Osteoblast (primary cell): ENCODE data around the gene CHRM1. TPM values are rescaled to one million over a fixed set of nuclear protein-coding genes. Genes with fewer than 3 reads are reported as not detected.

ENCODE experiments used
- DNase-seq: peaks from one replicate; pipeline ENCODE4 v3.0.0; 2011; ENCODE audit warnings: low spot score, mixed read lengths; ENCODE audit not compliant: insufficient read length; ENCODE audit errors: missing footprints
- H2AFZ ChIP-seq: 2 replicates; pipeline ENCODE4 v1.6.0; 2011; ENCODE audit warnings: mild to moderate bottlenecking, low read length
- H3K27ac ChIP-seq: 2 replicates; pipeline ENCODE4 v1.5.1; 2011; ENCODE audit warnings: mild to moderate bottlenecking, low read depth, low read length, moderate library complexity
- H3K27me3 ChIP-seq: 2 replicates; pipeline ENCODE4 v1.6.0; 2012; ENCODE audit warnings: mild to moderate bottlenecking, control low read depth, inconsistent platforms, low read length, moderate library complexity; ENCODE audit not compliant: insufficient read depth
- H3K36me3 ChIP-seq: 2 replicates; pipeline ENCODE4 v1.5.1; 2011; ENCODE audit warnings: mild to moderate bottlenecking, low read length, control low read depth, moderate library complexity; ENCODE audit not compliant: insufficient read depth
- H3K4me1 ChIP-seq: 2 replicates; pipeline ENCODE4 v1.5.1; 2011; ENCODE audit warnings: mild to moderate bottlenecking, low read length, control low read depth, moderate library complexity; ENCODE audit not compliant: insufficient read depth
- H3K4me2 ChIP-seq: 2 replicates; pipeline ENCODE4 v1.6.0; 2011; ENCODE audit warnings: mild to moderate bottlenecking, low read length; ENCODE audit not compliant: insufficient read depth
- H3K4me3 ChIP-seq: fragments of 200-600 bp; sonication (generic); 3 replicates; pipeline ENCODE4 v1.5.1; 2012; ENCODE audit warnings: mild to moderate bottlenecking, low read length, inconsistent platforms; ENCODE audit not compliant: insufficient read depth
- H3K79me2 ChIP-seq: 2 replicates; pipeline ENCODE4 v1.6.0; 2012; ENCODE audit warnings: mild to moderate bottlenecking, low read length, control low read depth, inconsistent platforms; ENCODE audit not compliant: insufficient read depth
- H3K9me3 ChIP-seq: 2 replicates; pipeline ENCODE4 v1.5.1; 2011; ENCODE audit warnings: low read depth, low read length, control low read depth
- H4K20me1 ChIP-seq: 2 replicates; pipeline ENCODE4 v1.6.0; 2012; ENCODE audit warnings: mild to moderate bottlenecking, low read length, control low read depth; ENCODE audit not compliant: insufficient read depth
- total RNA-seq: library from RNA; depleted of rRNA; stranded (reverse); fragments of >200 nt; gene quantifications from 2 replicates; pipeline ENCODE4 v1.2.3, GENCODE V29; 2012
- TF ChIP-seq, protein P1 (sequence below): IDR thresholded peaks from 2 replicates; pipeline ENCODE4 v1.5.1; 2011; ENCODE audit warnings: mild to moderate bottlenecking, low read depth, low read length, moderate library complexity; ENCODE audit errors: extremely low read depth

CHRM1 gene
- total RNA-seq, 1 donor = not detected

DNA sequence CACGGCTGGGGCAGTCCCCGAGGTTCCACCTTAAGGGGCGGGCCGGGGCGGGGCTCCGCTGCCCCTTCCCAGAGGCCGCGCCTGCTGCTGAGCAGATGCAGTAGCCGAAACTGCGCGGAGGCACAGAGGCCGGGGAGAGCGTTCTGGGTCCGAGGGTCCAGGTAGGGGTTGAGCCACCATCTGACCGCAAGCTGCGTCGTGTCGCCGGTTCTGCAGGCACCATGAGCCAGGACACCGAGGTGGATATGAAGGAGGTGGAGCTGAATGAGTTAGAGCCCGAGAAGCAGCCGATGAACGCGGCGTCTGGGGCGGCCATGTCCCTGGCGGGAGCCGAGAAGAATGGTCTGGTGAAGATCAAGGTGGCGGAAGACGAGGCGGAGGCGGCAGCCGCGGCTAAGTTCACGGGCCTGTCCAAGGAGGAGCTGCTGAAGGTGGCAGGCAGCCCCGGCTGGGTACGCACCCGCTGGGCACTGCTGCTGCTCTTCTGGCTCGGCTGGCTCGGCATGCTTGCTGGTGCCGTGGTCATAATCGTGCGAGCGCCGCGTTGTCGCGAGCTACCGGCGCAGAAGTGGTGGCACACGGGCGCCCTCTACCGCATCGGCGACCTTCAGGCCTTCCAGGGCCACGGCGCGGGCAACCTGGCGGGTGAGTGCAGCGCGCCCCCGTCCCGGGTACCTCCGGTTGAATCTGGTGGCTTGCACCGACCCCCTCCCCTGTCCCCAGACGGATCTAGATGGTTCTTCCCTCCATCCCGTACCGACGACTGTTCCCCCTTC, 40.2 kb downstream of the CHRM1 start, which contains the start of gene SLC3A2:
Gene SLC3A2, plus strand, starts transcription at position 94 of the 776 bp plus-strand sequence. Its CDS starts 128 bp downstream, at position 222.
- peak; percentile 92 for DNase-seq
- TF ChIP-seq, protein P1, sequence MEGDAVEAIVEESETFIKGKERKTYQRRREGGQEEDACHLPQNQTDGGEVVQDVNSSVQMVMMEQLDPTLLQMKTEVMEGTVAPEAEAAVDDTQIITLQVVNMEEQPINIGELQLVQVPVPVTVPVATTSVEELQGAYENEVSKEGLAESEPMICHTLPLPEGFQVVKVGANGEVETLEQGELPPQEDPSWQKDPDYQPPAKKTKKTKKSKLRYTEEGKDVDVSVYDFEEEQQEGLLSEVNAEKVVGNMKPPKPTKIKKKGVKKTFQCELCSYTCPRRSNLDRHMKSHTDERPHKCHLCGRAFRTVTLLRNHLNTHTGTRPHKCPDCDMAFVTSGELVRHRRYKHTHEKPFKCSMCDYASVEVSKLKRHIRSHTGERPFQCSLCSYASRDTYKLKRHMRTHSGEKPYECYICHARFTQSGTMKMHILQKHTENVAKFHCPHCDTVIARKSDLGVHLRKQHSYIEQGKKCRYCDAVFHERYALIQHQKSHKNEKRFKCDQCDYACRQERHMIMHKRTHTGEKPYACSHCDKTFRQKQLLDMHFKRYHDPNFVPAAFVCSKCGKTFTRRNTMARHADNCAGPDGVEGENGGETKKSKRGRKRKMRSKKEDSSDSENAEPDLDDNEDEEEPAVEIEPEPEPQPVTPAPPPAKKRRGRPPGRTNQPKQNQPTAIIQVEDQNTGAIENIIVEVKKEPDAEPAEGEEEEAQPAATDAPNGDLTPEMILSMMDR = peak; percentile 62
- H3K27me3 ChIP-seq = no peaks in the 10 kb centered on the region
- H3K9me3 ChIP-seq = no peaks in the 10 kb centered on the region
- H4K20me1 ChIP-seq = peaks cover 39% of the 10 kb centered on the region
- peaks cover 51% of the 10 kb centered on the region for H3K79me2 ChIP-seq
- H3K4me1 ChIP-seq = peaks cover 43% of the 10 kb centered on the region
- peak within 1 kb of the TSS; percentile 100 for H3K27ac ChIP-seq
- peak within 1 kb of the TSS; percentile 72 for H2AFZ ChIP-seq
- H3K4me2 ChIP-seq = peak within 1 kb of the TSS; percentile 96
- peak within 1 kb of the TSS; percentile 93 for H3K4me3 ChIP-seq
- peaks cover 39% of the 10 kb centered on the region for H3K36me3 ChIP-seq

DNA sequence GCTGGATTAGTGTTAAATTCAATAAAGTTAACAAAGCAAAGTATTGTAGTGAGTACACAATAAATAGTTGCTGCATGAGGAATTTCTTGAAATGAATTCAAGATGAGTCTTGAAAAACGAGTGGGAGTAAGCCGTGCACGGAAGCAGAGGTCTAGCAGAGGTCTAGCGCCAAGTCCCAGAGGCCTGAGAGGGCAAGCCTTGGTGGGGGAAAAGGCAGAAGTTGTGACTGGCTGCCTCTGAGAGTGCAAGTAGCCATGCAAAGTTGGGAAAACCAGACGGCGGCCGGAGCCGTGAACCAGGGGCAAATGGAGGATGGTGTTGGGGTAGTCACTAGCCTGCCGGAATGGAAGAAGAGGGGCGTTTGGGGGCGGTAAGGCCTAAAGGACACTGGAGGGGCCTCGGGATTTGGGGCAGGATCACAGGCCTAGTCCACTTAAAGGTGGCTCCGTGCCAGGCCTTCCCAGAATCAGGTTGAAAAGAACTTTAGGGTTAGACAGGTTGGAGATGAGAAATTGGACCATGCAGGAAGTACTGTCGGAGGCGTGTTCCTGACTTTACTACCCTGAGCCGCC, 40.8 kb downstream of the CHRM1 start:
- DNase-seq = peak; percentile 95
- peak overlapping the region; percentile 100 for H3K27ac ChIP-seq
- TF ChIP-seq, protein P1 = no peak
- H3K9me3 ChIP-seq = no peaks in the 10 kb centered on the region
- H3K4me3 ChIP-seq = peak overlapping the region; percentile 93
- peaks cover 34% of the 10 kb centered on the region for H4K20me1 ChIP-seq
- H3K79me2 ChIP-seq = peaks cover 44% of the 10 kb centered on the region
- H3K4me1 ChIP-seq = peaks cover 41% of the 10 kb centered on the region
- H3K36me3 ChIP-seq = peaks cover 33% of the 10 kb centered on the region
- no peaks in the 10 kb centered on the region for H3K27me3 ChIP-seq
- peak overlapping the region; percentile 96 for H3K4me2 ChIP-seq
- H2AFZ ChIP-seq = peak overlapping the region; percentile 72

DNA sequence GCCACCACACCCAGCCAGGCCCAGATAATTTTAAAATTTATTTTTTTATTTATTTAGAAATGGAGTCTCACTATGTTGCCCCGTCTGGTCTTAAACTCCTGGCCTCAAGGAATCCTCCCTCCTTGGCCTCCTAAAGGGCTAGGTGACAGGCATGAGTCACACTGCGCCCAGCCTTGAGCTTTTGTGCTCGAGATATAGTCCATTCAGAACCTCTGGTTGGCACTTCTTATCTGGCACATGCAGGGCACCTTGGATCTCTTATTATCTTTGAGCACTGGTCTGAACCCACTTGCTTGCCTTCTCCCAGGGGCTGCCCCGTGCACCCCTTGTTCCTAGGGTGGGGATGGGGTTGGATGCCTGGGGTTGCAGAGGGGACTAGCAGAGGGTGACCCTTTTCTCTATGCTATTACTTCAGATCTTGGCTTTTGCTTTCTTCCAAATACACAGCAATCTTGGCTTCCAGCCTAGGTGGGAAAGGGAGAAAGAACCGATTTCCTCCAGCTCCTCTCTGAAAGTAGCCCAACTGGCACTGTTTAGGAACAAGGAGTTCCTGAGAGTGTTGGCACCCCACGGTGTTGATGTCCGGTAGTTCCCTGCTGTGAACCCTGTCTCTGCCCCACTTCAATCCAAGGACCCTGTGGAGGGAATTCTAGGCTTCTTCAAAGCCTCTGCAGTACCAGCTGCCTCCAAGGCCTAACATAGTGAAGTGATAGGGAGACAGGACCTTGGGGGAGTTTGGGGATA, 41.8 kb downstream of the CHRM1 start:
- peaks cover 24% of the 10 kb centered on the region for H3K36me3 ChIP-seq
- peak; percentile 45 for DNase-seq

More for the DNA sequence above, 41.8 kb downstream of the CHRM1 start:
- Histone ChIP-seq H3K4me3 (peak overlapping the region; percentile 93), H2AFZ (peak overlapping the region; percentile 72), H3K27me3 (no peaks in the 10 kb centered on the region), H3K27ac (peak overlapping the region; percentile 100), H4K20me1 (peaks cover 24% of the 10 kb centered on the region), H3K4me1 (peaks cover 34% of the 10 kb centered on the region), H3K79me2 (peaks cover 35% of the 10 kb centered on the region), H3K4me2 (peak overlapping the region; percentile 96), H3K9me3 (no peaks in the 10 kb centered on the region)
- TF ChIP-seq, protein P1 = no peak
